HG03175 (cell line): ENCODE results near the gene MEF2B.
"Not testable (repeated sequence)": the region's sequence is repeated elsewhere in the genome, so short reads cannot be mapped to it uniquely, and the experiment has no call there.

Experiments
- ATAC-seq: cut with Tn5 transposase; IDR thresholded peaks from one replicate; pipeline ENCODE4 v1.9.1; 2021; ENCODE audit warnings: mild to moderate bottlenecking, moderate library complexity; ENCODE audit not compliant: unreplicated experiment

The MEF2B gene

DNA sequence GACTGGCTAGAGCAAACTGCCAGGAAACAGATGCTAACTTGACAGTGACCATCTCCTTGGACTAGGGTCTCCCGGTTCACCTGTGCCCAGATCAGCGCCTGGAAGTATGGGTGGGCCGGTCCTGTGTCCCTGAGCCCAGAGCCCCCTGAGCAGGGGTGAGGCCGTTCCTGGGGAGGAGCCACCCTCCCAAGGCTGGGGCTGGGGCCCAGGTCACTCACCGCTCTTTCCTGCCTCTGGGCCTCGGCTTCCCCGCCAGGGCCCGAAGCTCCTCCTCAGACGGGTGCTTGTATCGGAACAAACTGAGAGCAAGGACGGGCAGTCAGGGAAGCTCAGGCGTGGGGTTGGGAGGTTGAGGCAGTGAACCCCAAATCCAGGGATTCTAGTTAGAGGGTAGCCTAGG, 37.2 kb downstream of the MEF2B start:
- no peak for ATAC-seq

GRCh38 chr19:19131989-19132388, 38.1 kb downstream of the MEF2B start:
- ATAC-seq: no peak

GRCh38 chr19:19126102-19126501, 44.0 kb downstream of the MEF2B start:
- ATAC-seq: no peak

DNA sequence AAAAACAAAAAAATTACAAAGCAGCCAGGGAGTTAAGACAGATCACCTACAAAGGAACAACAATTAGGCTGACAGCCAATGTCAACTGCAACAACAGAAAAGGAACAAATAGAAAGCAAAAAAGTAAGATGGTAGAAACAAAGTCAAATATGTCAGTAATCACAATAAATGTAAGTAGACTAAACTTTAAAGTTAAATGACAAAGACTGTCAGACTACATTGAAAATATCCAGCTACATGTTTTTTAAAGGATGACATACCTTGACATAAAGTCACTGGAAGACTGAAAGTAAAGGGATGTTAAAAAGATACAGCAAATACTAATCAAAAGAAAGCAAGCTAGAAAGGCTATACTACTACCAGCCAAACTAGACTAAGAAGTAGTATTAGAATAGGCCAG, 46.7 kb downstream of the MEF2B start:
- no peak for ATAC-seq

- ATAC-seq: no peak
Observed at GRCh38 chr19:19122902-19123301, 47.2 kb downstream of the MEF2B start.

- ATAC-seq: no peak
Observed at GRCh38 chr19:19121371-19121770, 48.7 kb downstream of the MEF2B start.

GRCh38 chr19:19120308-19121231, 49.5 kb downstream of the MEF2B start:
- no peak for ATAC-seq

DNA sequence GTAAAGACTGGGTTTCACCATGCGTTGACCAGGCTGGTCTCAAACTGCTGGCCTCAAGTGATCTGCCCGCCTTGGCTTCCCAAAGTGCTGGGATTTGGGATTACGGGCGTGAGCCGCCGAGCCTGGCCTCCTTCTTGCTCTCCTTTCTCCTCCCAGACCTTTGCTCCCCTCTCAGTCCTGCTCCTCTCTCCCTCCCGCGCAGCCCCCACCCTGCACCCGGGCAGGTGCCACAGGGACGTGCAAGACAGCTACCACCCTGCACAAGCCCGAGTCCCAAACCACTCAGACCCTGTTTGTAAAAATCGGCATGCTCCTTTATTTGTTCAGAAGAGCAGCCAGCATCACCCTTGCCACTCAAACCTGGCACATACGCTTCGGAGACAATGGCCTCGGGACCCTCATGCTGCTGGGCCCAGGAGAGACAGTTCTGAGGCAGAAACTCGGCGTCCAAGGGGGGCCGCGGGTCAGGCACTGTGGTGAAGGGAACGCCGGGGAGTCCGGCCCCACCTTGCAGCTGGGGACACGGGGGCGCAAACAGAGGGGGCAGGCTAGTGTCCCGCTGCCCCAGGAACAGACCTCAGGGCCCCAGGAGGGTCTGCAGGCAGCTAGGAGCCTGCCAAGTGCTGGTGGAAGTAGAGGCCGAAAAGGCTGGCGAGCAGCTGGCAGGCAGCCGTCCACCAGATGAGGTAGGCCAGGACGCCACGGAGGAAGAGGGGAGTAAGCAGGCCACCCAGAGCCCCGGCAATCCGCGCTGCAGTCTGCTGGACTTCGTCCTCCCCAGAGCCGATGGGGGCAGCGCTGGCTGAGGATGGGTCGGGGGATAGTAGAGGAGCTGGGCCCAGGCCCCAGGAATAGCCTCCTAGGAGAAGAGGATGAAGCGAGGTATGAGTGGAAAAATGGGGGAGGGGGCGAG, 50.5 kb downstream of the MEF2B start:
- no peak for ATAC-seq

DNA sequence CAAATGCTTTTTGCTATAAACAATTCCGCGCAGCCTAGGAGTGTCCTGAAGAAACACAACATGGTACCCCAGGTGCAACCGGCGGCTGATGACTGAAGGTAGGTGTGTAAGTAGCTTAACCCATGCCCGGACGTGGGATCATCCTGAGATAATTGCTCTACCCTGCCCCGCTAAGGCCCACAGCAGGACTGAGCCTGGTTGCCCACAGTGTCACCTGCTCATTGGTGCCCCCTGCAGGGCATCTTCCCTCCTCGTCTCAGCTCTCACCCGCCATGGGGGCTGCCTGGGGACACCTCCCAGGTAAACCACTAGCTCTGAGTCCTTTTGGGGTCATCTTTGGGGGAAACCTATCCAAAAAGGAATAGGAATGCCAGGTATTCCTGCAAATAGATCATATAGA, 54.1 kb downstream of the MEF2B start:
- no peak for ATAC-seq

DNA sequence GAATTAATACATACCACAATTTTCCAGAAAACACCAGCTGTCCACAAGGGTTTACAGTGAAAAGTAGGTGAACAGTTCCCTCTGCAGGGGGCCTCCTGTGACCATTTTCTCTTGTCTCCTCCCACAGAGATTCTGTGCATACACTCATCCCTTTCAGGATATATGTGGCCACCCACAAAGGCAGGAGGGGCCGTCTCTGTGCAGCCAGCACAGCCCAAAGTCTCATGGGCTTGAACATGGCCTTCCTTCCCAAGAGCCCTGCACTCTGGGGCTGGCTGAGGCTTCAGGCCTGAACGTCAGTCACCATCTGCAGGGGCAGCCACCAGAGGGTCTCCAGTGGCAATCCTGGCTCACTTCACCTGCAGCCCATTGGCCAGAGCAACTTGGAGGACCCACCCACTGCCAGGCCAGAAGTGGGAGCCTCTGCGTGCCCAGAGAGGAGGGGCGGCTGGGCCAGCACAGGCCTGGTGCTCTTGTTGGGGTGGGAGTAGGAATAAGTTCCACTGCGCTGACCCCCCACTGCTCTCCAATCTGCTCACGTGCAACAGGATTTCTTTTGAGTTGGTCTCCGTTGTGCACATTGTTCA, 56.9 kb downstream of the MEF2B start:
- ATAC-seq: no peak

DNA sequence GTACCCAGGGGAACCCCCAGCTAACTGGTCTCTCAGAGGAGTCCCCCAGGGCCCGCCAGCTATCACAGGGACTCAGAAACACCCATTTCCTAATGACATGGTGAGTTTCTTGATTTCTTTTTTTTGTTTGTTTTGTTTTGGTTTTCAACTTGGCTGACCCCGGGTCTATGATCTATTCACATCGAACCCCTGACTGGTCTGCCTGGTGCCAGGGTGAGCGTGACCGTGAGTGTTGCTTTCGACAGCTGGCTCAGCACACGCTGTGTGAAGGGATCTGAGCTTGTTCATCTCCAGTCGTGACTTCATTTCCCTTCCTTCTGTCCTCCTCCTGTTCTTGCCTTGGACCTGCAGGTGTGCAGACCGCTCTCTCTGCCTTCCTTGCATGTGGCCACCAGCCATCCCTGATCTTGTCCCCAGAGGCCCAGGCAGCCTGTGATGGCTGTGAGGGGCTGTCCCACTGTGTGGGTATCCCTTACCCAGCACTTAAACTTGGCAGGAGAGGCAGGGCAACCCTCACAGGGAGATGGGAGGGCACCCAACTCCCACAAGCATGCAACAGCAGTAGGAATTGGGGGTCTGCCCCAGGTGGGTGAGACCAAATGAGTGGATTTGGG, 58.0 kb downstream of the MEF2B start:
- no peak for ATAC-seq

GRCh38 chr19:19111136-19111835, 58.8 kb downstream of the MEF2B start:
- no peak for ATAC-seq

DNA sequence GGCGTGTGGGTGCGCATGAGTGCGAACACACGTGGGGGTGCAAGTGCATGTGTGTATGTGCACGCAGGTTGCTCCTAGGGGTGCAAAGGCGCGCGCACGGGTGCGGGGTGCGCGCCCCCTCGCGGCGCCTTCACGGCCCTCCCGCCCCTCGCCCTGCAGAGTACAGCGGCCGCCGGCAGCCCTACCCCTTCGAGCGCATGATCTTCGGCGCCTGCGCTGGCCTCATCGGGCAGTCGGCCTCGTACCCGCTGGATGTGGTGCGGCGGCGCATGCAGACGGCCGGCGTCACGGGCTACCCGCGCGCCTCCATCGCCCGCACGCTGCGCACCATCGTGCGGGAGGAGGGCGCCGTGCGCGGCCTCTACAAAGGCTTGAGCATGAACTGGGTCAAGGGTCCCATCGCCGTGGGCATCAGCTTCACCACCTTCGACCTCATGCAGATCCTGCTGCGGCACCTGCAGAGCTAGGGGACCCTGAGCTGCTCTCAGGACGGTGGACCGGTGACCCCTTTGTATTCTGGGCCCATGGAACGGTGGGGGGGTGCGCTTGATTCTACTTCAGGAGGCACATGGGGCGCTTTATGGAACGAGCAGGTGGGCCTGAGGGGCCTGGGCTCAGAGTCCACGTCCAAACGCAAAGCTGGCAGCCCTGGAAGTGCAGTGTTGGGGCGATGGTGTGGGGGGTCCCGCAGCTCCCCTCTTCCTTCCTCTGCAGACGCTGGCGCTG, 59.5 kb downstream of the MEF2B start:
- no peak for ATAC-seq

DNA sequence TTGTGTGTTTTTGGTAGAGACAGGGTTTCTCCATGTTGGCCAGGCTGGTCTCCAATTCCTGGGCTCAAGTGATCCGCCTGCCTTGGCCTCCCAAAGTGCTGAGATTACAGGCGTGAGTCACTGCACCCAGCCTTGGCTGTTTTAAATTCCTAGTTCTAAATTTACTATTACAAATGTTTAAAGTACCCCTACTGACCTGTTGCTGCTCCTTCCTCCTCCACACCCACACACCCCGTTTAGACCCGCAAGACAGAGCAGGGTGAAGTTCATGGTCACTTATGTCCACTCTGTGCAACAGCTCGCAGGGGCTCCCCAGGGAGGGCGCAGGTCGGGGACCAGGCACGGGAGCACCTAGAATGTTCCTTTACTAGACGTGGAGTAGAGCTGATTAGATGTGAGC, 60.5 kb downstream of the MEF2B start:
- no peak for ATAC-seq

DNA sequence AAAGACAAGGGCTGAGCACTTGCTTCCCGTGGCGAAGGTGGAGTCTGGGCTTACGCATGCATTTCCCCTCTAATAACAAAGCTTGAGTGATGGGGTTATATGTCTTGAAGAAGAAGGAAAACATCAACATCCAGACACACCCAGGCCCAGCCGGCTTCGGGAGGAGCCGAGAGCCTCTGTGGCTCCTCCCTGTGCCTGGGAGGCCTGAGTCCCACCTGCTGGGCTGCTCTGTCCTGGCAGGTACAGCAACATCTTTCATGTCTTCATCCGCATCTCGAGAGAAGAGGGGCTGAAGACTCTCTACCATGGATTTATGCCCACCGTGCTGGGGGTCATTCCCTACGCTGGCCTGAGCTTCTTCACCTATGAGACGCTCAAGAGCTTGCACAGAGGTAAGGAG, 62.4 kb downstream of the MEF2B start:
- no peak for ATAC-seq

DNA sequence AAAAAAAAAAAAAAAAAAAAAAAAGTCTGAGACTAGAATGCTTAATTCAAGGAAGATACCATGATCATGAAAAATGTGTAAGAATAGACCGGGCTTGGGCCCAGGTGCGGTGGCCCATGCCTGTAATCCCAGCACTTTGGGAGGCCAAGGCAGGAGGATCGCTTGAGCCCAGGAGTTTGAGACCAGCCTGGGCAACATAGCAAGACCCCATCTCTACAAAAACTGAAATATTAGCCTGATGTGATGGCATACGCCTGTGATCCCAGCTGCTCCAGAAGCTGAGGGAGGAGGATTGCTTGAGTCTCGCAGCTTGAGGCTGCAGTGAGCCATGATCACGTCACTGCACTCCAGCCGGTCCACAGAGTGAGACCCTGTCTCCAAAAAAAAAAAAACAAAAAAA, 63.1 kb downstream of the MEF2B start:
- ATAC-seq: not testable (repeated sequence)

GRCh38 chr19:19106056-19106551, 64.0 kb downstream of the MEF2B start:
- no peak for ATAC-seq

- no peak for ATAC-seq
Observed at GRCh38 chr19:19105365-19106055, 64.6 kb downstream of the MEF2B start.

DNA sequence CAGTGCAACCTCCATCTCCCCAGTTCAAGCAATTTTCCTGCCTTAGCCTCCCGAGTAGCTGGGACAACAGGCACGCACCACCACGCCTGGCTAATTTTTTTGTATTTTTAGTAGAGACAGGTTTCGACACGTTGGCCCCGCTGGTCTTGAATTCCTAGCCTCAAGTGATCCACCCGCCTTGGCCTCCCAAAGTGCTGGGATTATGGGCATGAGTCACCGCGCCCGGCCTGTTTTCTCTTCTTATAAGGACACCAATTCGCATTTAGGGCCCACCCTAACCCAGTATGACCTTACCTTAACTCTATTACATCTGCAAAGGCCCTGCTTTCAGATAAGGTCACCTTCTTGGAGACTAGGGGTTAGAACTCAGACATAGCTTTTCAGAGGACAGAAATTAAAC, 66.9 kb downstream of the MEF2B start:
- ATAC-seq: no peak
